SK-N-SH treated with all-trans-retinoic acid at 6 μM for 48 hours (cell line): ENCODE data around the gene PARP16.

Experiments
- ATAC-seq: fragments of 200-7000 bp; cut with Tn5 transposase; 3 replicates; pipeline ENCODE4 v1.9.1; 2020; ENCODE audit warnings: mild to moderate bottlenecking, moderate library complexity
- ARNTL ChIP-seq: fragments of 450-650 bp; formaldehyde crosslinking; IDR thresholded peaks from 2 replicates; pipeline ENCODE4 v1.5.0; 2020; ENCODE audit warnings: low read depth, mild to moderate bottlenecking, moderate library complexity, borderline replicate concordance
- BACH2 ChIP-seq: fragments of 250-450 bp; sonication (Bioruptor Pico); IDR thresholded peaks from 2 replicates; pipeline ENCODE4 v1.9.0; 2021; ENCODE audit warnings: mild to moderate bottlenecking, borderline replicate concordance
- CSRNP3 ChIP-seq: fragments of 250-450 bp; sonication (Bioruptor Pico); IDR thresholded peaks from 2 replicates; pipeline ENCODE4 v1.5.1; 2021; ENCODE audit warnings: mild to moderate bottlenecking, moderate library complexity
- GLIS3 ChIP-seq: fragments of 250-450 bp; sonication (Bioruptor Pico); IDR thresholded peaks from 2 replicates; pipeline ENCODE4 v1.5.0; 2020; ENCODE audit warnings: mild to moderate bottlenecking, moderate library complexity
- ISL1 ChIP-seq: fragments of 250-450 bp; sonication (Bioruptor Pico); IDR thresholded peaks from 2 replicates; pipeline ENCODE4 v2.1.2; 2022; ENCODE audit warnings: mild to moderate bottlenecking, moderate library complexity
- OSR1 ChIP-seq: fragments of 250-450 bp; sonication (Bioruptor Pico); IDR thresholded peaks from 2 replicates; pipeline ENCODE4 v1.8.0; 2022; ENCODE audit warnings: moderate library complexity, mild to moderate bottlenecking, inconsistent platforms
- PATZ1 ChIP-seq: fragments of 250-450 bp; sonication (Bioruptor Pico); IDR thresholded peaks from 2 replicates; pipeline ENCODE4 v1.8.0; 2020; ENCODE audit warnings: mild to moderate bottlenecking, moderate library complexity, borderline replicate concordance
- POU6F1 ChIP-seq: fragments of 250-450 bp; sonication (Bioruptor Pico); IDR thresholded peaks from 2 replicates; pipeline ENCODE4 v1.8.0; 2021; ENCODE audit warnings: low read depth, mild to moderate bottlenecking, moderate library complexity, borderline replicate concordance
- PPARA ChIP-seq: fragments of 250-450 bp; sonication (Bioruptor Pico); IDR thresholded peaks from 2 replicates; pipeline ENCODE4 v1.5.0; 2020; ENCODE audit warnings: mild to moderate bottlenecking, borderline replicate concordance
- RARB ChIP-seq: fragments of 250-450 bp; sonication (Bioruptor Pico); IDR thresholded peaks from 2 replicates; pipeline ENCODE4 v1.8.0; 2021; ENCODE audit warnings: mild to moderate bottlenecking, moderate library complexity
- SNAI2 ChIP-seq: fragments of 250-450 bp; sonication (Bioruptor Pico); IDR thresholded peaks from 2 replicates; pipeline ENCODE4 v1.5.0; 2020; ENCODE audit warnings: mild to moderate bottlenecking, moderate library complexity
- TCF4 ChIP-seq: fragments of 250-450 bp; sonication (Bioruptor Pico); IDR thresholded peaks from 2 replicates; pipeline ENCODE4 v1.8.0; 2021; ENCODE audit warnings: mild to moderate bottlenecking, moderate library complexity, borderline replicate concordance
- TOX ChIP-seq: fragments of 250-450 bp; sonication (Bioruptor Pico); IDR thresholded peaks from 2 replicates; pipeline ENCODE4 v1.8.0; 2021; ENCODE audit warnings: mild to moderate bottlenecking, moderate library complexity, borderline replicate concordance
- TSHZ2 ChIP-seq: fragments of 250-450 bp; sonication (Bioruptor Pico); IDR thresholded peaks from 2 replicates; pipeline ENCODE4 v1.5.0; 2020; ENCODE audit warnings: mild to moderate bottlenecking, moderate library complexity
- ZFP3 ChIP-seq: fragments of 250-450 bp; sonication (Bioruptor Pico); IDR thresholded peaks from 2 replicates; pipeline ENCODE4 v1.5.0; 2020; ENCODE audit warnings: mild to moderate bottlenecking, moderate library complexity
- ZFP30 ChIP-seq: fragments of 450-650 bp; formaldehyde crosslinking; IDR thresholded peaks from 2 replicates; pipeline ENCODE4 v1.5.0; 2022; ENCODE audit warnings: mild to moderate bottlenecking, moderate library complexity
- ZNF565 ChIP-seq: fragments of 450-650 bp; formaldehyde crosslinking; conservative IDR thresholded peaks from 2 replicates; pipeline ENCODE4 v1.5.0; 2020; ENCODE audit warnings: low read depth, mild to moderate bottlenecking, moderate library complexity
- ZNF70 ChIP-seq: fragments of 450-650 bp; formaldehyde crosslinking; IDR thresholded peaks from 2 replicates; pipeline ENCODE4 v1.5.0; 2020; ENCODE audit warnings: mild to moderate bottlenecking, moderate library complexity

Gene PARP16

GRCh38 chr15:65312400-65312916 lies 25.8 kb upstream of the PARP16 start:
- TF ChIP-seq TOX (CRISPR knock-in tag) (no peak), ZFP3 (CRISPR knock-in tag) (no peak), TCF4 (CRISPR knock-in tag) (peak; percentile 82), ZFP30 (CRISPR knock-in tag) (no peak), ISL1 (peak; percentile 8; the same call in 1 of the 2 replicates), ARNTL (CRISPR knock-in tag) (no peak), ZNF70 (no peak), TSHZ2 (CRISPR knock-in tag) (peak; percentile 76; the same call in 1 of the 2 replicates), RARB (no peak), BACH2 (no peak)
- peak; percentile 62; the same call in 2 of the 3 replicates for ATAC-seq

GRCh38 chr15:65311760-65312159 lies 25.1 kb upstream of the PARP16 start:
- ATAC-seq = no peak

GRCh38 chr15:65310431-65311137 lies 23.9 kb upstream of the PARP16 start:
- no peak for ATAC-seq
- TF ChIP-seq CSRNP3 = no peak
- TF ChIP-seq TCF4 (CRISPR knock-in tag) = no peak
- TF ChIP-seq PPARA (CRISPR knock-in tag) = no peak
- no peak for TF ChIP-seq ARNTL (CRISPR knock-in tag)
- TF ChIP-seq ZNF565 (CRISPR knock-in tag) = no peak
- TF ChIP-seq ZNF70 = no peak
- no peak for TF ChIP-seq BACH2
- TF ChIP-seq OSR1 (CRISPR knock-in tag) = no peak
- no peak for TF ChIP-seq POU6F1
- no peak for TF ChIP-seq TOX (CRISPR knock-in tag)
- no peak for TF ChIP-seq PATZ1
- no peak for TF ChIP-seq SNAI2 (CRISPR knock-in tag)
- no peak for TF ChIP-seq ZFP30 (CRISPR knock-in tag)
- no peak for TF ChIP-seq RARB

More at GRCh38 chr15:65311760-65312159, 25.1 kb upstream of the PARP16 start:
- no peak for TF ChIP-seq GLIS3 (CRISPR knock-in tag)
- 0 out of 2 replicates have a peak, but pooled peaks have one; percentile 18 for TF ChIP-seq TSHZ2 (CRISPR knock-in tag)
